GM18861 (cell line): ENCODE data around the gene MEI4.
"Not testable (repeated sequence)": the region's sequence is repeated elsewhere in the genome, so short reads cannot be mapped to it uniquely, and the experiment has no call there.

Experiments
- ATAC-seq: cut with Tn5 transposase; IDR thresholded peaks from one replicate; pipeline ENCODE4 v1.9.1; 2021; ENCODE audit not compliant: unreplicated experiment

Gene MEI4

GRCh38 chr6:77813090-77813489, 160.3 kb downstream of the MEI4 start:
- ATAC-seq, result no peak

- ATAC-seq, result no peak
Observed at GRCh38 chr6:77814119-77814518, 161.3 kb downstream of the MEI4 start.

- no peak for ATAC-seq
Observed at GRCh38 chr6:77815531-77815930, 162.7 kb downstream of the MEI4 start.

GRCh38 chr6:77816766-77817270, 164.0 kb downstream of the MEI4 start:
- ATAC-seq, result no peak

- no peak for ATAC-seq
Observed at GRCh38 chr6:77822265-77822664, 169.4 kb downstream of the MEI4 start.

GRCh38 chr6:77825204-77825603, 172.4 kb downstream of the MEI4 start:
- ATAC-seq, result no peak

- ATAC-seq, result no peak
Observed at GRCh38 chr6:77829736-77830135, 176.9 kb downstream of the MEI4 start.

- ATAC-seq, result not testable (repeated sequence)
Observed at GRCh38 chr6:77833749-77834148, 180.9 kb downstream of the MEI4 start.

GRCh38 chr6:77834591-77834996, 181.8 kb downstream of the MEI4 start:
- ATAC-seq, result no peak

- no peak for ATAC-seq
Observed at GRCh38 chr6:77837034-77837784, 184.4 kb downstream of the MEI4 start.

GRCh38 chr6:77839292-77839691, 186.5 kb downstream of the MEI4 start:
- ATAC-seq, result no peak

GRCh38 chr6:77844822-77845221, 192.0 kb downstream of the MEI4 start:
- ATAC-seq, result no peak

- ATAC-seq, result no peak
Observed at GRCh38 chr6:77853401-77853800, 200.6 kb downstream of the MEI4 start.

- no peak for ATAC-seq
Observed at GRCh38 chr6:77856391-77856790, 203.6 kb downstream of the MEI4 start.

- ATAC-seq, result no peak
Observed at GRCh38 chr6:77857421-77857820, 204.6 kb downstream of the MEI4 start.

- ATAC-seq, result no peak
Observed at GRCh38 chr6:77876300-77876699, 223.5 kb downstream of the MEI4 start.

GRCh38 chr6:77879527-77879926, 226.7 kb downstream of the MEI4 start:
- ATAC-seq, result no peak

- no peak for ATAC-seq
Observed at GRCh38 chr6:77880501-77880900, 227.7 kb downstream of the MEI4 start.

GRCh38 chr6:77883851-77884250, 231.0 kb downstream of the MEI4 start:
- ATAC-seq, result no peak

- ATAC-seq, result no peak
Observed at GRCh38 chr6:77893391-77893790, 240.6 kb downstream of the MEI4 start.

GRCh38 chr6:77906070-77906469, 253.2 kb downstream of the MEI4 start:
- no peak for ATAC-seq

GRCh38 chr6:77910826-77911225, 258.0 kb downstream of the MEI4 start:
- no peak for ATAC-seq

- ATAC-seq, result no peak
Observed at GRCh38 chr6:77926198-77926751, 273.4 kb downstream of the MEI4 start.
